NCI-H748 (cell line): ENCODE data around the gene FBXO24.
"Not testable (repeated sequence)": the region's sequence is repeated elsewhere in the genome, so short reads cannot be mapped to it uniquely, and the experiment has no call there.

Experiments used
- DNase-seq: peaks from one replicate; lab custom pipeline; 2025; ENCODE audit not compliant: unreplicated experiment; lab: John Stamatoyannopoulos, UW

Gene FBXO24

GRCh38 chr7:100559127-100559526, 27.0 kb upstream of the FBXO24 start:
- no peak for DNase-seq

GRCh38 chr7:100561491-100562194, 24.5 kb upstream of the FBXO24 start:
- no peak for DNase-seq

GRCh38 chr7:100562195-100563099, 23.7 kb upstream of the FBXO24 start:
- no peak for DNase-seq

GRCh38 chr7:100563100-100563564, 23.0 kb upstream of the FBXO24 start:
- DNase-seq, result no peak

DNA sequence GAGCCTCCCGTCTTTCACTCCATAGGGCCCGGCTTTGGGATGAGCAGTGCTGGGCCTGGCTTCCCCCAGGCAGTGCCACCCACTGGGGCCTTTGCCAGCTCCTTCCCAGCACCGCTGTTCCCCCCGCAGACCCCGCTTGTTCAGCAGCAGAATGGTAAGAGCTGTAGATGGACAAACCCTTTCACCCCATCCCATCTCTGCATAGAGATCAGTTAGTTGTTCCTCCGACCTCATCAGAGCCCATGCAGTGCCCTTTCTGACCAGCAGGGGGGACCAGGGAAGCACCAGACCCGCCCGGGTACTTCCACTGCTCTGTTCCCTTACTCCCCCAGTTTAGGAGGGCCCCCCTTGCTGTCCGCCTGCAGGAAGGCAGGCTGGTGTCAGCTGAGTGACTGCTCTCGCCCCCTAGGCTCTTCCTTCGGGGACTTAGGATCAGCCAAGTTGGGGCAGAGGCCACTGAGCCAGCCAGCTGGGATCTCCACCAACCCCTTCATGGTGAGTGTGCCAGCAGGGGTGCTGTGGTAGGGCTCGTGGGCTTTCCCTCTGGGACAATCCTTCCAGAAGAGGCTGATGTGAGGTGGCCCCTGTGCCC, 22.2 kb upstream of the FBXO24 start:
- DNase-seq, result peak; percentile 51

GRCh38 chr7:100564405-100564804, 21.7 kb upstream of the FBXO24 start:
- DNase-seq, result not testable (repeated sequence)

DNA sequence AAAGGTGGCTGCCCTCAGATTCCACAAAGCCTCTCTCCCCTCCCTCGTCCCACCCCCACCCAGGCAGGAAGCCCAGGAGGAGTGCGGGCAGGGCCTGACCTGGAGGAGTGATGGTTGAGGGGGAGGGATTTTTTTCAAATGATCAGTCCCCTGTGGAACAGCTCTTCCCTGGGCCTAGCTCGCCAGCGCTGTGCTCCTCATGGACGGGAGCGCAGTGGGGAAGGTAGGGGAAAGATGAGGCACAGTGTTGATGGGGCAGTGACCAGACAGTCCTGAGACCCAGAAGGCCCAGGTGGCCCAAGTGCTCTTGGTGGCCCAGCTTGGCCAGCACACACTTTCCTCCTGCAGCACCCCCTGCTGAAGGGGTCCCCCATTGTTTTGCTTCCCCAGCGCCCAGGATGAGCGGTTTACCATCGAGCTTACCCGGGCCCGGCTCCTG, 21.0 kb upstream of the FBXO24 start:
- no peak for DNase-seq

- no peak for DNase-seq
Measured at GRCh38 chr7:100566018-100566531, 20.1 kb upstream of the FBXO24 start.

- DNase-seq, result no peak
Measured at GRCh38 chr7:100567031-100567730, 18.9 kb upstream of the FBXO24 start.

GRCh38 chr7:100567751-100568175, 18.4 kb upstream of the FBXO24 start:
- DNase-seq, result peak; percentile 55

DNA sequence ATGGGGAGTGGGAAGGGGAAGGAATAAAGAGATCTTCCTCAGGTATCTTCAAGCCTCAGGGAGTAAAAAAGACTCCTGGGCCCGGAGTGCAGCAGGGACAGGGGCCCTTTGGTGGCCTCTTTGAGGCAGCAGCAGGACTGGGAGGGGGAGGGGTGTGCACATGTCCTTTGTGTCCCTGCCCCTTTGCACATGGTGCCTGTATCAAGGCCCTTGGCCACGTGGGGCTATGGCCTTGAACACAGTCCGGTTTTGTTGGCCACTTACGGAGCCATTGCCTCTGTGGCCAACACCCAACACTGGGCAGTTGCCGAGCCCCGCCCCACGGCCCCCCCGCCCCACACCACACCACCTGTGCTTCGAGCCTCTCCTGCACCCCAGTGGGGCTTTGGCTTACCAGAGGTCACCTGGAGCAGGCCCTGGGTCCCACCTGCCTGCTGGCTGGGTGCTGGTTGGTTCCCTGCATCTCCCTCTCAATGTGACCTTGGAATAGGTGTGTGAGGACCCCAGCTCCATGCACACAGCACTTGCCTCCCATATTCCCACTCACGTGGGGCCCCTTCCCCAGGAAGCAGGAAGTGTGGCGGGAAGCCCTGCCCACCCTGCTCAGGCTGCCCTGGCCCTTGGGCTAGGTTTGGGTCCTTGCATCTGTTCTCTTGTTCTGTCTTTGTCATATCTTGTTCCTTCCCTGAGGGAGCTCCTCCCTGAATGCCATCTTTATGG, 17.8 kb upstream of the FBXO24 start:
- DNase-seq, result no peak

DNA sequence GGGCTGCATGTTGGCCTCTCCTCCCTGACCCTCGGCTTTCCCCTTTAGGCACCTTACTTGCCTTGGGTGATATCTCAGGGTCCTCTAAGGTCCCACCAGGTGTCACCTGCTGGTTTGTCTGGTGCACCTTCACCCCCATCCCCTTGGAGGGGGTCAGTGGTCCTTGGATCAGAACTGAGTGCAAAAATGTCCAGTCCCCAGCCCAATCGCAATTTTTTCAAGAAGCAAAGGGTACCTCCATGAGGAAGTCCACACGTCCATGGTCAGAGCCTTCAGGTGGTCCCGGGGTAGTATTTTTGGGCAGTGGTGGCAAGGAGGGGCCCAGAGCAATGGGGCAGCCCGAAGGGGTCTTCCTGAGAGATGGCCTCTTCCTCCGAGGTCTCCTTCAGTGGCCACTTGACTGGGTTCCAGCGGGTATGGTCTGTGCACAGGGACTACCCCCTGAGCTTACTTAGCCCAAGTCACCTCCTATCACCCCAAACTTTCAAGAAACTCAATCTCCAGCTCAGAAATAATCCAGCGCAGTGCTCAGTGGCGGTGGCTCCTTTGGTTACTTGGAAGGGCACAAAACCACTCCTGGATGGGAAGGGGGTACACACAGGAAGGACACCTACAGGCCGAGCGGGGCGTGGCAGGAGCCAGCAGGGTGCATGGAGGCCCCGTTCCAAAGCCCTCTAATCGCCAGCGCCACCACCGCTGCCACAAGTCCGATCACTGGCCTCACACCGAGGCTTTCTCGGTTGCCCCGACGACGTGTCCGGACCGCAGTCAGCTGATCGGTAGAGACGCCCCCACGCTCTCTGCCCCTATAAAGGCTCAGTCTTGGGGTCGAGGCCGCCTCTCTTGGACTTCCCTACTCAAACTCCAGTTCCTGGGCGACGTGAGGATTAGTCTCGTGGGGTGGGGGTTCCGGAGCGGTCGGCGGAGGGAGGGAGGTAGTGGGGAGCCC, 17.0 kb upstream of the FBXO24 start:
- peak; percentile 83 for DNase-seq

DNA sequence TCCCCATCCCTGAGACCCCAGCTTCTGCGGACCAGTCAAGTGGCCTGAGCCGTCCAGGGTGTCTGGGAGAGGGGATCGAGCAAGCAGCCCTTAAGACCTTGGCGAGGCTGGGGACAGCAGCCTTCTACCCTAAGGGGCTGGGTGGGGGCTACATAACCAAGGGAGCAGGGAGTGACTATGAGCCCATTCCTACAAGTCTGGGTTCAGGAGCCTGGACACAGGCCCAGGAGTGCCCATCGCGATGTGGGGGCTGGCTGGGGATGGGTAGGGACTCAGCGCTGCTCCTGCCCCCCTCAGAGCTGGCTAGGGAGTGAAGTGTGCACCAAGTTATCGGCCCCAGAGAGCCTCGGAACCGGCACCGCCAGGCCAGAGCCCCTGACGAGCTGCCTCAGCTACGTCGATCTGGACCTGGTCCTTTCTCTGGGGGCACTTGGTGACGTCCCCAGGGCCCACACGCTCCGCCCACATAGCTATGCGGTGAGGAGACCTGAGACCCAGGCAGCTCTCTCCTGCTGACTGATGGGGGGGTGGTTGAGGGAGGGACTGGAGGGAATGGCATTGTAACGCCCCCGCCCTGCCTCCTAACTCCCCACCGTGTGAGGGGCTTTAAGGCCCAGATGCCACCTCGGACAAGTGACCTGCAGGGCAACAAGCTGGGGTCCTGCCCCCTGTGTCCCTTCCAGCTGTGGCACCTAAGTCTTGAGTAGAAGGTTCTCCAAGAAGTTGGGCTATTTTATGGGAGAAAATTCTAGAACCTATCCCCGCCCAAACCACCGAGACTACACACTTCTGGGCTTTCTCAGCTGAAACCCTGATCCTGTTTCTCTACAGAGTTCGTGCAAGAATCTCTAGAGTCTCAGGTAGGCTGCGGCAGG, 14.9 kb upstream of the FBXO24 start:
- no peak for DNase-seq

GRCh38 chr7:100571829-100572116, 14.4 kb upstream of the FBXO24 start:
- DNase-seq, result no peak

DNA sequence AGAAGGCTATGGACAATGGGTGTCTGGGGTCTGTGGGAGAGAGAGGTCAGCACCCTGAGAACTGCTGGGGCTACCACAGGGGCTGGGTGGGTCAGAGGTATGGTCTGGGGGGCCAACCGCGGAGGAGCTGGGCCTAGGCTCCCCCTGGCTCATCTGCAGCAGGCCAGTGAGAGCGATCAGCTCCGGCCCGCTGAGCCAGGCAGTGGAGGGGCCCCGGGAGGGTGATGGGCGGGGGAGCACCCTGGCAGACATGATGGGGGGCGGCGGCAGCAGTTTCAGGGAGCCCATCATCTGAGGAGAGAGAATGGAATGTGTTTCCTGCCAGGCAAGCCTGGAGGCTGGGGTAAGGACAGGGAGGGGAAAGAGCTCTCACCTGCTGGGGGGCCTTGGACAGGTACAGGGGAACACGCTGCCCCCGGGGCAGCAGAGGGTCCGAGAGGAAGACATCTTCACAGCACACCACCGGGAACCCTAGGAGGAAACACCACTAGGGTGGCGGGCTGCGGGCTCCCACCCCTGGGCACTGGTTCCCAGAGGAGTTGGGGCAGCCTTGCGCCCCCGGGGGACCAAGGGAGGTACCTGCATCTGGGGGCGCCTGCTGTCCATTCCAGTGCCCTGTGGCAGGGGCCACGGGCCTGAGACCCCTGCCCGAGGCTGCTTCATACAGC, 13.7 kb upstream of the FBXO24 start:
- no peak for DNase-seq

- no peak for DNase-seq
Measured at GRCh38 chr7:100572949-100573675, 13.0 kb upstream of the FBXO24 start.

GRCh38 chr7:100573691-100574361, 12.3 kb upstream of the FBXO24 start, which contains the start of gene SAP25:
TSS of gene SAP25 (minus strand) at chr7:100573900. CDS start at chr7:100573742, 158 bp downstream.
- DNase-seq, result no peak
